Endodermal cell (in vitro differentiated cells): ENCODE data around the gene NRL. TPM values are rescaled to one million over a fixed set of nuclear protein-coding genes. Genes with fewer than 3 reads are reported as not detected.

Experiments used
- DNase-seq: peaks from one replicate; pipeline ENCODE4 v3.0.0-alpha.2; 2017
- H3K27ac ChIP-seq: 2 replicates; pipeline ENCODE4 v1.5.1; 2013; ENCODE audit warnings: mild to moderate bottlenecking, low read depth, low read length, moderate library complexity
- H3K27me3 ChIP-seq: 2 replicates; pipeline ENCODE4 v1.6.1; 2013; ENCODE audit warnings: mild to moderate bottlenecking, low read length, moderate library complexity; ENCODE audit not compliant: insufficient read depth, control insufficient read depth, poor library complexity, severe bottlenecking
- H3K36me3 ChIP-seq: 2 replicates; pipeline ENCODE4 v1.7.0; 2013; ENCODE audit warnings: mild to moderate bottlenecking, low read length, moderate library complexity; ENCODE audit not compliant: control insufficient read depth, insufficient read depth
- H3K4me1 ChIP-seq: one replicate; pipeline ENCODE4 v1.7.0; 2013; ENCODE audit warnings: low read length; ENCODE audit not compliant: control insufficient read depth, insufficient read depth
- H3K4me3 ChIP-seq: 2 replicates; pipeline ENCODE4 v1.5.1; 2013; ENCODE audit warnings: mild to moderate bottlenecking, low read length, moderate library complexity
- H3K9ac ChIP-seq: 2 replicates; pipeline ENCODE4 v1.6.1; 2013; ENCODE audit warnings: mild to moderate bottlenecking, low read length, moderate library complexity; ENCODE audit not compliant: poor library complexity, severe bottlenecking; ENCODE audit errors: extremely low read depth
- H3K9me3 ChIP-seq: 2 replicates; pipeline ENCODE4 v1.6.1; 2013; ENCODE audit warnings: mild to moderate bottlenecking, low read length, moderate library complexity; ENCODE audit not compliant: control insufficient read depth
- H3K27ac Mint-ChIP-seq: 2 replicates; pipeline ENCODE4 v1.8.0; 2020; ENCODE audit warnings: mixed read lengths
- H3K27me3 Mint-ChIP-seq: 2 replicates; pipeline ENCODE4 v1.8.0; 2021; ENCODE audit warnings: mild to moderate bottlenecking, mixed read lengths; ENCODE audit not compliant: insufficient read depth
- H3K36me3 Mint-ChIP-seq: 2 replicates; pipeline ENCODE4 v1.8.0; 2020; ENCODE audit warnings: low read depth, mixed read lengths
- H3K4me1 Mint-ChIP-seq: 2 replicates; pipeline ENCODE4 v1.8.0; 2020; ENCODE audit warnings: mixed read lengths
- H3K4me3 Mint-ChIP-seq: 2 replicates; pipeline ENCODE4 v1.8.0; 2020; ENCODE audit warnings: mild to moderate bottlenecking, moderate library complexity, mixed read lengths
- H3K9me3 Mint-ChIP-seq: 2 replicates; pipeline ENCODE4 v1.8.0; 2020; ENCODE audit warnings: mild to moderate bottlenecking, mixed read lengths
- CTCF ChIP-seq: fragments of 200-600 bp; sonication (generic); conservative IDR thresholded peaks from 2 replicates; pipeline ENCODE4 v1.5.0; 2021; ENCODE audit warnings: antibody characterized with exemption, mild to moderate bottlenecking
- WGBS, 2 experiments: methylation state at CpG; one replicate each; pipeline versions ENCODE4 v1.1.5 to v1.1.7; 2013; ENCODE audit warnings: missing lambda C conversion rate in 2 of 2, mixed read lengths in 1 of 2; ENCODE audit not compliant: insufficient coverage in 1 of 2, insufficient read length in 1 of 2; 5-methylcytosine and 5-hydroxymethylcytosine counted together
- total RNA-seq, 2 donors: library from RNA; stranded (reverse); fragmentation: NEBNext Ultra II Directional in 1 of 2; extraction: Animal tissue kit (Norgen Biotek cat#: 25700) in 1 of 2; gene quantifications; 2 replicates in 1 of 2; 3 replicates in 1 of 2; pipeline ENCODE4 v1.2.1, GENCODE V29; 2021

NRL gene
- total RNA-seq, 2 donors from 2014 or later: 1.9 TPM

- Mint-ChIP-seq H3K27me3 (no peaks in the 10 kb centered on the region), H3K9me3 (no peaks in the 10 kb centered on the region), H3K36me3 (no peaks in the 10 kb centered on the region), H3K4me3 (no peak overlapping the region), H3K4me1 (no peaks in the 10 kb centered on the region), H3K27ac (no peak overlapping the region)
- no peaks in the 10 kb centered on the region for H3K9me3 ChIP-seq
- H3K27me3 ChIP-seq: no peaks in the 10 kb centered on the region
- WGBS, 2 experiments: 91% methylated on average over 10 of the region's 10 CpGs; no CpG with 5 or more reads in 1 of the 2 experiments
- no peak overlapping the region for H3K9ac ChIP-seq
- TF ChIP-seq CTCF: no peak
- no peak overlapping the region for H3K27ac ChIP-seq
- H3K36me3 ChIP-seq: no peaks in the 10 kb centered on the region
- no peak overlapping the region for H3K4me3 ChIP-seq
- no peaks in the 10 kb centered on the region for H3K4me1 ChIP-seq
- DNase-seq: no peak
These were observed 54.3 kb downstream of the NRL start for GRCh38 chr14:24060443-24060842.

GRCh38 chr14:24059841-24060388 is 54.8 kb downstream of the NRL start:
- WGBS, 2 experiments: 92 to 100% methylated on average over 8 to 16 of the region's 16 CpGs
- no peak for TF ChIP-seq CTCF
- DNase-seq: no peak
- no peak overlapping the region for H3K27ac Mint-ChIP-seq
- H3K36me3 Mint-ChIP-seq: no peaks in the 10 kb centered on the region
- no peaks in the 10 kb centered on the region for H3K36me3 ChIP-seq
- no peaks in the 10 kb centered on the region for H3K9me3 Mint-ChIP-seq
- H3K4me1 ChIP-seq: no peaks in the 10 kb centered on the region
- H3K27ac ChIP-seq: no peak overlapping the region
- H3K9me3 ChIP-seq: no peaks in the 10 kb centered on the region
- H3K27me3 ChIP-seq: no peaks in the 10 kb centered on the region
- no peaks in the 10 kb centered on the region for H3K27me3 Mint-ChIP-seq
- H3K4me1 Mint-ChIP-seq: no peaks in the 10 kb centered on the region
- no peak overlapping the region for H3K4me3 Mint-ChIP-seq
- H3K9ac ChIP-seq: no peak overlapping the region
- H3K4me3 ChIP-seq: no peak overlapping the region

GRCh38 chr14:24058951-24059475 is 55.7 kb downstream of the NRL start:
- H3K9ac ChIP-seq: no peak overlapping the region
- Mint-ChIP-seq H3K27me3 (no peaks in the 10 kb centered on the region), H3K27ac (no peak overlapping the region), H3K9me3 (no peaks in the 10 kb centered on the region), H3K36me3 (no peaks in the 10 kb centered on the region), H3K4me1 (no peaks in the 10 kb centered on the region), H3K4me3 (no peak overlapping the region)
- H3K9me3 ChIP-seq: no peaks in the 10 kb centered on the region
- 86 to 100% methylated on average over 4 to 10 of the region's 10 CpGs for WGBS, 2 experiments
- DNase-seq: peak; percentile 68
- no peak overlapping the region for H3K27ac ChIP-seq
- no peaks in the 10 kb centered on the region for H3K4me1 ChIP-seq
- H3K4me3 ChIP-seq: no peak overlapping the region
- H3K27me3 ChIP-seq: no peaks in the 10 kb centered on the region
- no peaks in the 10 kb centered on the region for H3K36me3 ChIP-seq
- TF ChIP-seq CTCF: no peak
